ENCODE results near the gene TPRA1.
A peak's percentile ranks its signal among the peaks of the same experiment; 100 is the strongest.

Gene TPRA1

GRCh38 chr3:127590593-127591465 lies at the start of gene TPRA1:
Gene TPRA1 (minus strand): TSS chr3:127590733. CDS start chr3:127580146, 10,587 bp downstream.
- DNase-seq, result peak; percentile 74 to 97 (median 91)

GRCh38 chr3:127640042-127640355 lies 49.5 kb upstream of the TPRA1 start:
- intact Hi-C loops (cut with DNase I), result no loop called here
- no peak for DNase-seq

More at GRCh38 chr3:127590593-127591465, at the start of gene TPRA1:
- intact Hi-C loops (cut with DNase I), result no loop called here

GRCh38 chr3:127639173-127640041 lies 48.9 kb upstream of the TPRA1 start:
- no peak for DNase-seq
- intact Hi-C loops (cut with DNase I), result no loop called here

- no peak for DNase-seq
- intact Hi-C loops (cut with DNase I), result no loop called here
These were observed 47.4 kb upstream of the TPRA1 start for GRCh38 chr3:127637971-127638370.

GRCh38 chr3:127637546-127637945 lies 47.0 kb upstream of the TPRA1 start:
- intact Hi-C loops (cut with DNase I), result no loop called here
- DNase-seq, result no peak

GRCh38 chr3:127634653-127635052 lies 44.1 kb upstream of the TPRA1 start:
- intact Hi-C loops (cut with DNase I), result no loop called here
- no peak for DNase-seq

GRCh38 chr3:127632035-127632820 lies 41.7 kb upstream of the TPRA1 start:
- intact Hi-C loops (cut with DNase I), result no loop called here
- DNase-seq, result no peak

GRCh38 chr3:127630811-127631714 lies 40.5 kb upstream of the TPRA1 start:
- DNase-seq, result no peak
- intact Hi-C loops (cut with DNase I), result no loop called here

- DNase-seq, result peak; percentile 16 to 85 (median 62)
- intact Hi-C loops (cut with DNase I), result no loop called here
These were observed 39.2 kb upstream of the TPRA1 start for GRCh38 chr3:127629467-127630403.

GRCh38 chr3:127628788-127629466 lies 38.4 kb upstream of the TPRA1 start, which contains the start of gene PODXL2:
Gene PODXL2 (plus strand): TSS chr3:127629185. CDS start chr3:127629220, 35 bp downstream.
- intact Hi-C loops (cut with DNase I), result no loop called here
- DNase-seq, result peak in 37 of 42 donors; percentile 16 to 75 (median 46)

GRCh38 chr3:127628426-127628787 lies 37.9 kb upstream of the TPRA1 start:
- DNase-seq, result no peak
- intact Hi-C loops (cut with DNase I), result no loop called here

- DNase-seq, result no peak
- intact Hi-C loops (cut with DNase I), result no loop called here
These were observed 35.3 kb upstream of the TPRA1 start for GRCh38 chr3:127625821-127626220.

- intact Hi-C loops (cut with DNase I), result no loop called here
- no peak for DNase-seq
These were observed 33.5 kb upstream of the TPRA1 start for GRCh38 chr3:127624063-127624462.

- intact Hi-C loops (cut with DNase I), result no loop called here
These were observed 32.4 kb upstream of the TPRA1 start for GRCh38 chr3:127622772-127623576.

GRCh38 chr3:127622031-127622430 lies 31.5 kb upstream of the TPRA1 start:
- intact Hi-C loops (cut with DNase I), result no loop called here
- no peak for DNase-seq

More at GRCh38 chr3:127622772-127623576, 32.4 kb upstream of the TPRA1 start:
- no peak for DNase-seq
